Thyroid gland (tissue), 4 donors: ENCODE measurements around the gene TMEM31.

Experiments used
- POLR2A ChIP-seq, 2 donors: fragments of 450-650 bp; IDR thresholded peaks; one replicate each; pipeline ENCODE4 v1.6.1; 2017; ENCODE audit warnings: antibody characterized with exemption in 2 of 2, mild to moderate bottlenecking in 2 of 2, moderate library complexity in 1 of 2
- TF ChIP-seq, protein P1 (sequence below), 6 experiments: fragments of 200-600 bp in 3 of 6; fragments of 450-650 bp in 3 of 6; sonication (generic) in 3 of 6; IDR thresholded peaks; one replicate each; pipeline ENCODE4 v1.5.1; 2016 to 2019; ENCODE audit warnings: antibody characterized with exemption in 6 of 6, mild to moderate bottlenecking in 2 of 6, inconsistent platforms in 1 of 6, moderate library complexity in 1 of 6

DNA sequence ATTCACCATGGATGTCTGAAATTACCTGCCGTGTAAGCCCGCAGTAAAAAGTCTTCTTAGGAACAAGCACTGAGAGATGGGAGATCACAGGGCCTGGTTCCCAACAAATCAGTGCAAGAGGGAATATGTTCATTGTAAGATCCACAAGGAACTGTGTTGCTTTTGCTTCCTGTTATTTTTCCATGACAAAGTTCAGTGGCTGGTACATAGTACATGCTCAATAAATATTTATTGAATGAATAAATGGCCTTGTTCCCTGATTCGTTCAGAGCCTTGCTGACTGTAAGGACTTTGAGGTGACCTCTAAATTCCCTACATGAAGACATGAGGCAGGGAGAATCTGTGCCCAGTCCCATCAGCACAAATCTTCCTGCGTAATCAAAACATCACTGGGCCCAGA, 7.4 kb downstream of the TMEM31 start:
- TF ChIP-seq, protein P1, sequence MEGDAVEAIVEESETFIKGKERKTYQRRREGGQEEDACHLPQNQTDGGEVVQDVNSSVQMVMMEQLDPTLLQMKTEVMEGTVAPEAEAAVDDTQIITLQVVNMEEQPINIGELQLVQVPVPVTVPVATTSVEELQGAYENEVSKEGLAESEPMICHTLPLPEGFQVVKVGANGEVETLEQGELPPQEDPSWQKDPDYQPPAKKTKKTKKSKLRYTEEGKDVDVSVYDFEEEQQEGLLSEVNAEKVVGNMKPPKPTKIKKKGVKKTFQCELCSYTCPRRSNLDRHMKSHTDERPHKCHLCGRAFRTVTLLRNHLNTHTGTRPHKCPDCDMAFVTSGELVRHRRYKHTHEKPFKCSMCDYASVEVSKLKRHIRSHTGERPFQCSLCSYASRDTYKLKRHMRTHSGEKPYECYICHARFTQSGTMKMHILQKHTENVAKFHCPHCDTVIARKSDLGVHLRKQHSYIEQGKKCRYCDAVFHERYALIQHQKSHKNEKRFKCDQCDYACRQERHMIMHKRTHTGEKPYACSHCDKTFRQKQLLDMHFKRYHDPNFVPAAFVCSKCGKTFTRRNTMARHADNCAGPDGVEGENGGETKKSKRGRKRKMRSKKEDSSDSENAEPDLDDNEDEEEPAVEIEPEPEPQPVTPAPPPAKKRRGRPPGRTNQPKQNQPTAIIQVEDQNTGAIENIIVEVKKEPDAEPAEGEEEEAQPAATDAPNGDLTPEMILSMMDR (IDR thresholded peaks at IDR 0.05): no peak
- TF ChIP-seq POLR2A (IDR thresholded peaks at IDR 0.05): no peak
